Measurements from ENCODE around the gene KCNMA1.
"Not testable (repeated sequence)": the region's sequence is repeated elsewhere in the genome, so short reads cannot be mapped to it uniquely, and the experiment has no call there.

Gene KCNMA1

GRCh38 chr10:77637532-77638320 lies at the start of gene KCNMA1:
Gene KCNMA1, minus strand, starts transcription at chr10:77637808.
- H3K4me3 ChIP-seq (ENCODE audit: low read length) = peak within 1 kb of the TSS; percentile 16; the same call in 1 of the 2 replicates
- no peak for TF ChIP-seq ZNF274 (IDR thresholded peaks at IDR 0.05; ENCODE audit: low read depth, low read length)

GRCh38 chr10:77686650-77687417 lies 49.2 kb upstream of the KCNMA1 start:
- no peak for TF ChIP-seq ZNF274 (IDR thresholded peaks at IDR 0.05; ENCODE audit: low read depth, low read length)
- no peak overlapping the region for H3K4me3 ChIP-seq (ENCODE audit: low read length)

- TF ChIP-seq ZNF274 (IDR thresholded peaks at IDR 0.05; ENCODE audit: low read depth, low read length) = no peak
- H3K4me3 ChIP-seq (ENCODE audit: low read length) = no peak overlapping the region
Observed at GRCh38 chr10:77686096-77686495, 48.5 kb upstream of the KCNMA1 start.

GRCh38 chr10:77685432-77685831 lies 47.8 kb upstream of the KCNMA1 start:
- no peak overlapping the region for H3K4me3 ChIP-seq (ENCODE audit: low read length)
- TF ChIP-seq ZNF274 (IDR thresholded peaks at IDR 0.05; ENCODE audit: low read depth, low read length) = no peak

GRCh38 chr10:77683088-77683432 lies 45.5 kb upstream of the KCNMA1 start:
- not testable (repeated sequence) for H3K4me3 ChIP-seq (ENCODE audit: low read length)

- H3K4me3 ChIP-seq (ENCODE audit: low read length) = no peak overlapping the region; the same call in 1 of the 2 replicates
- TF ChIP-seq ZNF274 (IDR thresholded peaks at IDR 0.05; ENCODE audit: low read depth, low read length) = no peak
Observed at GRCh38 chr10:77682393-77683087, 44.9 kb upstream of the KCNMA1 start.

GRCh38 chr10:77681839-77682238 lies 44.2 kb upstream of the KCNMA1 start:
- no peak for TF ChIP-seq ZNF274 (IDR thresholded peaks at IDR 0.05; ENCODE audit: low read depth, low read length)
- H3K4me3 ChIP-seq (ENCODE audit: low read length) = no peak overlapping the region

- TF ChIP-seq ZNF274 (IDR thresholded peaks at IDR 0.05; ENCODE audit: low read depth, low read length) = no peak
- H3K4me3 ChIP-seq (ENCODE audit: low read length) = no peak overlapping the region
Observed at GRCh38 chr10:77680811-77681210, 43.2 kb upstream of the KCNMA1 start.

GRCh38 chr10:77680065-77680464 lies 42.5 kb upstream of the KCNMA1 start:
- H3K4me3 ChIP-seq (ENCODE audit: low read length) = no peak overlapping the region
- TF ChIP-seq ZNF274 (IDR thresholded peaks at IDR 0.05; ENCODE audit: low read depth, low read length) = no peak

- TF ChIP-seq ZNF274 (IDR thresholded peaks at IDR 0.05; ENCODE audit: low read depth, low read length) = no peak
Observed at GRCh38 chr10:77679217-77679616, 41.6 kb upstream of the KCNMA1 start.

GRCh38 chr10:77678146-77678545 lies 40.5 kb upstream of the KCNMA1 start:
- H3K4me3 ChIP-seq (ENCODE audit: low read length) = no peak overlapping the region
- TF ChIP-seq ZNF274 (IDR thresholded peaks at IDR 0.05; ENCODE audit: low read depth, low read length) = no peak

More at GRCh38 chr10:77679217-77679616, 41.6 kb upstream of the KCNMA1 start:
- H3K4me3 ChIP-seq (ENCODE audit: low read length) = no peak overlapping the region

GRCh38 chr10:77675347-77675746 lies 37.7 kb upstream of the KCNMA1 start:
- no peak for TF ChIP-seq ZNF274 (IDR thresholded peaks at IDR 0.05; ENCODE audit: low read depth, low read length)
- no peak overlapping the region for H3K4me3 ChIP-seq (ENCODE audit: low read length)

GRCh38 chr10:77673515-77674140 lies 36.0 kb upstream of the KCNMA1 start:
- H3K4me3 ChIP-seq (ENCODE audit: low read length) = no peak overlapping the region
- no peak for TF ChIP-seq ZNF274 (IDR thresholded peaks at IDR 0.05; ENCODE audit: low read depth, low read length)

- no peak for TF ChIP-seq ZNF274 (IDR thresholded peaks at IDR 0.05; ENCODE audit: low read depth, low read length)
- no peak overlapping the region for H3K4me3 ChIP-seq (ENCODE audit: low read length)
Observed at GRCh38 chr10:77673101-77673500, 35.5 kb upstream of the KCNMA1 start.
